ENCODE data around the gene KBTBD3.

KBTBD3 gene

GRCh38 chr11:106043540-106043939, 33.6 kb downstream of the KBTBD3 start:
- DNase-seq, result no peak
- Histone ChIP-seq H3K4me1 (no peaks in the 10 kb centered on the region), H3K27ac (no peak overlapping the region), H3K9me3 (no peaks in the 10 kb centered on the region), H3K27me3 (no peaks in the 10 kb centered on the region), H3K36me3 (no peaks in the 10 kb centered on the region), H3K4me3 (no peak overlapping the region)
- intact Hi-C loops (cut with DNase I; ENCODE audit: low total_unique reads), result no loop called here
- no peak for TF ChIP-seq CTCF (IDR thresholded peaks at IDR 0.05)

- Histone ChIP-seq H3K9me3 (no peaks in the 10 kb centered on the region), H3K4me1 (no peaks in the 10 kb centered on the region)
These were observed 44.3 kb downstream of the KBTBD3 start for GRCh38 chr11:106032861-106033260.

GRCh38 chr11:106031936-106032335, 45.2 kb downstream of the KBTBD3 start:
- intact Hi-C loops (cut with DNase I; ENCODE audit: low total_unique reads), result no loop called here
- Histone ChIP-seq H3K4me3 (no peak overlapping the region), H3K4me1 (no peaks in the 10 kb centered on the region), H3K27ac (no peak overlapping the region), H3K36me3 (no peaks in the 10 kb centered on the region), H3K9me3 (no peaks in the 10 kb centered on the region), H3K27me3 (no peaks in the 10 kb centered on the region)
- no peak for TF ChIP-seq CTCF (IDR thresholded peaks at IDR 0.05)
- no peak for DNase-seq

More at GRCh38 chr11:106032861-106033260, 44.3 kb downstream of the KBTBD3 start:
- no peaks in the 10 kb centered on the region for H3K27me3 ChIP-seq
- no peaks in the 10 kb centered on the region for H3K36me3 ChIP-seq
- TF ChIP-seq CTCF (IDR thresholded peaks at IDR 0.05), result no peak
- no peak overlapping the region for H3K4me3 ChIP-seq
- DNase-seq, result no peak
- intact Hi-C loops (cut with DNase I; ENCODE audit: low total_unique reads), result no loop called here
- H3K27ac ChIP-seq, result no peak overlapping the region

- intact Hi-C loops (cut with DNase I; ENCODE audit: low total_unique reads), result no loop called here
- DNase-seq, result no peak
- Histone ChIP-seq H3K4me1 (no peaks in the 10 kb centered on the region), H3K9me3 (no peaks in the 10 kb centered on the region), H3K4me3 (no peak overlapping the region), H3K27ac (no peak overlapping the region), H3K27me3 (no peaks in the 10 kb centered on the region), H3K36me3 (no peaks in the 10 kb centered on the region)
- TF ChIP-seq CTCF (IDR thresholded peaks at IDR 0.05), result no peak
These were observed 45.8 kb downstream of the KBTBD3 start for GRCh38 chr11:106031202-106031810.

- TF ChIP-seq CTCF (IDR thresholded peaks at IDR 0.05), result no peak
- Histone ChIP-seq H3K4me1 (no peaks in the 10 kb centered on the region), H3K27me3 (no peaks in the 10 kb centered on the region), H3K27ac (no peak overlapping the region), H3K9me3 (no peaks in the 10 kb centered on the region), H3K4me3 (no peak overlapping the region), H3K36me3 (no peaks in the 10 kb centered on the region)
- intact Hi-C loops (cut with DNase I; ENCODE audit: low total_unique reads), result no loop called here
- no peak for DNase-seq
These were observed 46.5 kb downstream of the KBTBD3 start for GRCh38 chr11:106030609-106031008.
